ENCODE measurements around the gene MDFIC. TPM values are rescaled to one million over a fixed set of nuclear protein-coding genes. Genes with fewer than 3 reads are reported as not detected.

Gene MDFIC
- total and polyA plus RNA-seq, 3 experiments from 2014 or later, result 125 to 135 (median 131) TPM

DNA sequence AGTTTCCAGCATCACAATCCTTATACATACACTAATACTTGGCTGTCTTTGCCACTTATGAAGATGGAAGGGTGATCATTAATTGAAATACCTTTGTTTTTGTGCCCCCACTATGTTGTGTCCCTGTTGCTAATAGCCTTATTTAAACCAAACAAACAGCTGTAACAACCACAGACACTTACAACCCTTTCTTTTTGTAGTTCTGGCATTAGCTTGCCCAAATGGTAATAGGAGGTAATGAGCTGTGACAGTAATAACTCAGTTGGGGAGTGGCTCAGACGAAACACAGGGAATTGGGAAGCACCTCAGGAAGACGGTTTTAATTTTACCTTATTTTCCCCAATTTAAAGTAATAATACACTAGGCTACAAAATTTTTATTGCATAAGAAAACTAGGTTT lies 83.4 kb downstream of the MDFIC start:
- H3K27ac ChIP-seq (ENCODE audit: low read depth, low read length), result no peak overlapping the region

DNA sequence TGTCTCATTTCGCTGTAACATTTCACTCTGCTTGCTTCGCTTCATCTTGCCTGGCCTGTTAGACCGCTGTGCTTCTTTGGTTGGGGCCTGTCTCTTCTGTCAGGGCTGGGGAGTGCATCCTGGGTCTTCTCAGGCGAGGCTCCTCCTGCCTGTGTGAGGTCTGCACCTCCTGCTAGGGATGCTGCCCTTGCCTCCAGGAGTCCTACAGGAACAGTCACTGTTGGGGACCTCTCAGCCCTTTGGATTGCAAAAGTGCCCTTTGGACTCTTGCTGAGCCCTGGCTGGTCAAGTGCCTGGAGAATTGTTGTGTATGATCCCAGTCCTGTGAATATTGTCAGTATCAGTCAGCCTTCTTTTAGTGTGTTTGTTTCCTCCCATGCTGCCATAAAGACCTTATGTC lies 84.1 kb downstream of the MDFIC start:
- peak overlapping the region in 5 of 7 donors; percentile 1 to 46 (median 21) for H3K4me3 Mint-ChIP-seq
- no peaks in the 10 kb centered on the region for H3K27me3 Mint-ChIP-seq
- peak overlapping the region in 7 of 8 donors; percentile 54 to 91 (median 81) for H3K27ac Mint-ChIP-seq
- Histone ChIP-seq H3K4me3 (ENCODE audit: low read length) (peak overlapping the region; percentile 4), H3K9me3 (ENCODE audit: low read length) (no peaks in the 10 kb centered on the region), H3K4me1 (ENCODE audit: insufficient read depth, low read length) (peaks cover 79% of the 10 kb centered on the region), H3K27ac (ENCODE audit: low read depth, low read length) (no peak overlapping the region), H3K36me3 (ENCODE audit: insufficient read depth, low read length) (no peaks in the 10 kb centered on the region), H3K27me3 (ENCODE audit: insufficient read depth, low read length, poor library complexity, severe bottlenecking) (no peaks in the 10 kb centered on the region)
- H3K36me3 Mint-ChIP-seq, result peaks cover 10 to 38% (median 15%) of the 10 kb centered on the region in 3 donors
- no peak for DNase-seq
- ChIA-PET CTCF (no interaction called here), POLR2A (no interaction called here)
- H3K9me3 Mint-ChIP-seq, result no peaks in the 10 kb centered on the region
- peaks cover 87 to 97% (median 95%) of the 10 kb centered on the region in 3 donors for H3K4me1 Mint-ChIP-seq

More for the DNA sequence above, 83.4 kb downstream of the MDFIC start:
- no peaks in the 10 kb centered on the region for H3K9me3 ChIP-seq (ENCODE audit: low read length)
- Mint-ChIP-seq H3K27me3 (no peaks in the 10 kb centered on the region), H3K4me1 (peaks cover 86 to 97% (median 93%) of the 10 kb centered on the region in 3 donors), H3K4me3 (peak overlapping the region in 1 of 7 donors; percentile 33), H3K36me3 (peaks cover 10 to 42% (median 15%) of the 10 kb centered on the region in 3 donors), H3K9me3 (no peaks in the 10 kb centered on the region), H3K27ac (peak overlapping the region in 7 of 8 donors; percentile 25 to 83 (median 62))
- peaks cover 75% of the 10 kb centered on the region for H3K4me1 ChIP-seq (ENCODE audit: insufficient read depth, low read length)
- DNase-seq, result no peak
- H3K27me3 ChIP-seq (ENCODE audit: insufficient read depth, low read length, poor library complexity, severe bottlenecking), result no peaks in the 10 kb centered on the region
- no peaks in the 10 kb centered on the region for H3K36me3 ChIP-seq (ENCODE audit: insufficient read depth, low read length)
- POLR2A ChIA-PET, result no interaction called here
- CTCF ChIA-PET, result no interaction called here
- no peak overlapping the region for H3K4me3 ChIP-seq (ENCODE audit: low read length)

DNA sequence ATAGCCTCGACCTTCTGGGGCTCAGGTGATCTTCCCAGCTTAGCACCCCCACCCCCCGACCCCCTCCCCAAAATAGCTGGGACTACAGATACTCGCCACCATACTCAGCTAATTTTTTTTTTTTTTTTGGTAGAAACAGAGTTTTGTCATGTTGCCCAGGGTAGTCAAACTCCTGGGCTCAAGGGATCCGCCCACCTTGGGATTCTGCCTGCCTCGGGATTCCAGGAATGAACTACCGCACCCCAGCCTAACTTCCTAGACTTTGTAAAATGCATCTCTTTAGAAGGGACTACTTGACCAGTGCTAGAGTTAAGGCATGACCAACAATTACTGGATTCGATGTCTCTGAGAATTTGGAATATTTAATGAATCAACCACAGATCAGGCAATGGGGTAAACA lies 85.9 kb downstream of the MDFIC start:
- no peak overlapping the region for H3K4me3 ChIP-seq (ENCODE audit: low read length)
- no peaks in the 10 kb centered on the region for H3K9me3 Mint-ChIP-seq
- peaks cover 87 to 97% (median 96%) of the 10 kb centered on the region in 3 donors for H3K4me1 Mint-ChIP-seq
- ChIA-PET CTCF (no interaction called here), POLR2A (no interaction called here)
- H3K27ac Mint-ChIP-seq, result peak overlapping the region; percentile 64 to 98 (median 91)
- peak overlapping the region in 6 of 7 donors; percentile 30 to 82 (median 80) for H3K4me3 Mint-ChIP-seq
- DNase-seq, result no peak
- H3K27me3 ChIP-seq (ENCODE audit: insufficient read depth, low read length, poor library complexity, severe bottlenecking), result no peaks in the 10 kb centered on the region
- H3K9me3 ChIP-seq (ENCODE audit: low read length), result no peaks in the 10 kb centered on the region
- no peaks in the 10 kb centered on the region for H3K36me3 ChIP-seq (ENCODE audit: insufficient read depth, low read length)
- H3K27me3 Mint-ChIP-seq, result no peaks in the 10 kb centered on the region
- H3K4me1 ChIP-seq (ENCODE audit: insufficient read depth, low read length), result peaks cover 83% of the 10 kb centered on the region
- no peak overlapping the region for H3K27ac ChIP-seq (ENCODE audit: low read depth, low read length)
- H3K36me3 Mint-ChIP-seq, result peaks cover 16 to 34% (median 23%) of the 10 kb centered on the region in 3 donors

DNA sequence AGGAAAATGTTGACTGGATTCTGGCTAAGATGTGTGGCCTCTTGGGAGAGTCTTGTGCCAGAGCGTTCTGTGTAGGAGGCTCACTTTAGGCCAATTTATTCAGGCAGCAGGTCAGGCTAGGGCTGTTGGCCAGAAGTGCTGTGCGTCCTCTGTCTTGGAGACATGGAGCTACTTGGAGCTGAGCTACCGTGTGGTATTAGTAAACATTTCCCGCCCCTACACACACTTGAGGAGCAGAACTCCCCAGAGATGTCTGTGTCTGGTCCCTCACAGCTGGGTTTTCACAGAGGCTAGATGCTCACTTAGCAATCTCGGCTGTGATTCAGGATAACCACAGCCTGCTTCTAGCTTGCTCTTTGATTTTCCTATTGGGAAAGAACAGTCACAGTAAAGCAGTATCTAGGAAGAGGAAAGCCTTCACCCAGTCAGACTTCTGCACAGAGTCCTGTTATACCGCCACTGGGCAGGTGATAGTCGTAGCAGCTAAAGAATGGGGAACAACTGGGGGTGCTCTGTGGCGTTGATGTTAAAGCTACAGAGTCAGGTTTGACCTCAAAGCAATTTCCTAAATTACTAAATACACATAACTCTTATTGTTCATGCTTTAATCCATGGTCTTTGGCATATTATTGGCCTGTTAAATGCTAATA lies 86.7 kb downstream of the MDFIC start:
- Mint-ChIP-seq H3K36me3 (peaks cover 18 to 32% (median 20%) of the 10 kb centered on the region in 3 donors), H3K9me3 (no peaks in the 10 kb centered on the region), H3K27me3 (no peaks in the 10 kb centered on the region), H3K4me1 (peaks cover 86 to 97% (median 96%) of the 10 kb centered on the region in 3 donors), H3K27ac (peak overlapping the region; percentile 64 to 98 (median 91)), H3K4me3 (peak overlapping the region; percentile 72 to 82 (median 79))
- no peaks in the 10 kb centered on the region for H3K27me3 ChIP-seq (ENCODE audit: insufficient read depth, low read length, poor library complexity, severe bottlenecking)
- peaks cover 85% of the 10 kb centered on the region for H3K4me1 ChIP-seq (ENCODE audit: insufficient read depth, low read length)
- no peaks in the 10 kb centered on the region for H3K36me3 ChIP-seq (ENCODE audit: insufficient read depth, low read length)
- no peaks in the 10 kb centered on the region for H3K9me3 ChIP-seq (ENCODE audit: low read length)
- ChIA-PET POLR2A (interaction anchor here (1.1 kb wide), 1 partner anchor 88 kb away, joined by 3 read pairs; no protein-coding TSS in a partner anchor), CTCF (interaction anchor here (1.0 kb wide), 1 partner anchor 13 kb away, joined by 3 read pairs; no protein-coding TSS in a partner anchor)
- peak in 2 of 5 donors; percentile 4 to 9 for DNase-seq
- H3K27ac ChIP-seq (ENCODE audit: low read depth, low read length), result peak overlapping the region; percentile 4
- H3K4me3 ChIP-seq (ENCODE audit: low read length), result peak overlapping the region; percentile 49

DNA sequence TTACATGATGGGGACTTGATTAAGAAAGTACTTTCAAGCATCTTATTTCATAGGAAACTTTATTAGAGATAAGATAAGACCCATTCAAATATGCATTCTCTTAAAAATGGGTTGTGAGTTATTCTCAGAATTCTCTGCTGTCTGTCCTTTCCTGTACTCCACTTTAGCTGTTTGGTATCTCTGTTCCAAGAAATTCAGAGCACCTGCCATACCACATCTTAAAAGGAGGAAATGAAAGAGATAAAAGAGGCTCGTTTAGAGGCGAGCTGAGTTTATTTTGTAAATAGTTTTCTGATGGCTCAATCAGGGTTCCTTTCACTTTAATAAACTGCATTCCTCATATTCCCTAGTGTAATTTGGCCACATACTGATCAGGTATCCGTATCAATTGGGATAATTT lies 87.2 kb downstream of the MDFIC start:
- no peak overlapping the region for H3K27ac ChIP-seq (ENCODE audit: low read depth, low read length)
- CTCF ChIA-PET, result interaction anchor here (1.0 kb wide), 1 partner anchor 14 kb away, joined by 3 read pairs; no protein-coding TSS in a partner anchor
- POLR2A ChIA-PET, result interaction anchor here (0.6 to 1.1 kb wide), 2 partner anchors 88 to 1671 kb away, joined by 3 to 12 read pairs; no protein-coding TSS in a partner anchor
- Mint-ChIP-seq H3K36me3 (peaks cover 17 to 34% (median 25%) of the 10 kb centered on the region in 3 donors), H3K4me1 (peaks cover 87 to 98% (median 97%) of the 10 kb centered on the region in 3 donors), H3K9me3 (no peaks in the 10 kb centered on the region), H3K27me3 (no peaks in the 10 kb centered on the region), H3K27ac (peak overlapping the region; percentile 1 to 98 (median 87)), H3K4me3 (peak overlapping the region; percentile 72 to 82 (median 79))
- H3K4me1 ChIP-seq (ENCODE audit: insufficient read depth, low read length), result peaks cover 89% of the 10 kb centered on the region
- H3K9me3 ChIP-seq (ENCODE audit: low read length), result no peaks in the 10 kb centered on the region
- DNase-seq, result peak in 1 of 5 donors; percentile 14
- peak overlapping the region; percentile 49 for H3K4me3 ChIP-seq (ENCODE audit: low read length)
- H3K27me3 ChIP-seq (ENCODE audit: insufficient read depth, low read length, poor library complexity, severe bottlenecking), result no peaks in the 10 kb centered on the region
- H3K36me3 ChIP-seq (ENCODE audit: insufficient read depth, low read length), result no peaks in the 10 kb centered on the region

DNA sequence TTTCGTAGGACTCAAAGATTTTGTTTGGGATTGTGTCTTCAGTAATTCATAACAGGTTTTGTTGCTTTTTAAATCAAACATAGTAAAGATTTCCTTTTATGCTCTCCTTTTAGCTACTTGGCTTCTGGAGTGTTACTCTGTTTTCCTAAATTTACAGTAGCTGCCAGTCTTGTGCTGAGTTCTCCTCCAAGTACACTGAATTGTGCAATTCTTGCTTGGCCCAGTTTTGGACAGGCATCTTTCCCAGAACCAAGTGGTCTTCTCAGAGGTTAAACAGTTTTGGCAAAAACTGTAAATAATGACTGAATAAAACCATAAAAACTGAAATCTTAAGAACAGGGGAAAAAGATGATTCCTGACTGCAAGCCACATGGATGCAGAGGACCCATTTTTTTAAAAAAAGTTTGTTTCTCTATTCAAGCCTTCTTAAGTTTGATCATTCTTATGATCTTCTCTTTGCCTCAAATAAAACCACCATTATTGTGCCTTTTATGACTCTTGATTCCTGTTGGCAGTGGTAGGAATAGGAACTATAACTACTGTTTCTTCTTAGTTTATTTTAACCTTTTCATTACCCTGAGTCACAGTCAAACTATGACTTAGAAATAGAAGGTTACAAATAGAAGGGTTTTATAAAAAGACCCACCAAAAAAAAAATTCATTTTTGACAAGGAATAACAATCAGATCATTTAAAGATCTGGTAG lies 88.0 kb downstream of the MDFIC start:
- POLR2A ChIA-PET, result interaction anchor here (0.6 kb wide), 1 partner anchor 1670 kb away, joined by 12 read pairs; no protein-coding TSS in a partner anchor
- peaks cover 11 to 31% (median 29%) of the 10 kb centered on the region in 3 donors for H3K36me3 Mint-ChIP-seq

DNA sequence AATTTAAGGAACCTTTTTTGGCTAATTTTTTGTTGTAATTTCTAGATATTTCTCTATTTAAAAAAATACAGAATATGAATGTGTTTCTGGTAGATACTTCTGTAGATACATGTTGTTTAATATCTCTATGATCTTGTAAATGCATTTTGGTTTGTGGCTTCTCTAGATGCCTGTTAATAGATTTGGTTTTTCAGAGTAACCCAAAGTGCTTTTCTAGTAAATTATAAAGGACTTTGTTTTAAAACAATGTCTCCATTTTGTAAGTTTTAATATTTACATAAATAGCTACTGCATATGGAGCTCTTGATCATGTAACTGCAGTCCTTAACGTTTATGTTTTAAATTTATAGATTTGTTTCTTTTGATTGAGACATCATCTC lies 88.5 kb downstream of the MDFIC start:
- H3K9me3 ChIP-seq (ENCODE audit: low read length), result no peaks in the 10 kb centered on the region
- no peak for DNase-seq
- no peaks in the 10 kb centered on the region for H3K27me3 ChIP-seq (ENCODE audit: insufficient read depth, low read length, poor library complexity, severe bottlenecking)
- H3K4me3 ChIP-seq (ENCODE audit: low read length), result no peak overlapping the region
- Mint-ChIP-seq H3K27me3 (no peaks in the 10 kb centered on the region), H3K36me3 (peaks cover 11 to 32% (median 32%) of the 10 kb centered on the region in 3 donors), H3K4me1 (peaks cover 85 to 98% (median 97%) of the 10 kb centered on the region in 3 donors), H3K4me3 (peak overlapping the region in 4 of 7 donors; percentile 26 to 60 (median 28)), H3K9me3 (no peaks in the 10 kb centered on the region), H3K27ac (peak overlapping the region in 3 of 8 donors; percentile 78 to 87 (median 86))
- H3K4me1 ChIP-seq (ENCODE audit: insufficient read depth, low read length), result peaks cover 82% of the 10 kb centered on the region
- no peaks in the 10 kb centered on the region for H3K36me3 ChIP-seq (ENCODE audit: insufficient read depth, low read length)
- ChIA-PET CTCF (no interaction called here), POLR2A (no interaction called here)
- no peak overlapping the region for H3K27ac ChIP-seq (ENCODE audit: low read depth, low read length)

More for the DNA sequence above, 88.0 kb downstream of the MDFIC start:
- peak overlapping the region; percentile 1 for H3K4me3 ChIP-seq (ENCODE audit: low read length)
- no peaks in the 10 kb centered on the region for H3K36me3 ChIP-seq (ENCODE audit: insufficient read depth, low read length)
- H3K9me3 ChIP-seq (ENCODE audit: low read length), result no peaks in the 10 kb centered on the region
- no peak overlapping the region for H3K27ac ChIP-seq (ENCODE audit: low read depth, low read length)
- no peak for DNase-seq
- CTCF ChIA-PET, result no interaction called here
- H3K4me1 ChIP-seq (ENCODE audit: insufficient read depth, low read length), result peaks cover 87% of the 10 kb centered on the region
- Mint-ChIP-seq H3K27ac (peak overlapping the region; percentile 43 to 98 (median 87)), H3K27me3 (no peaks in the 10 kb centered on the region), H3K4me3 (peak overlapping the region; percentile 72 to 82 (median 79)), H3K9me3 (no peaks in the 10 kb centered on the region), H3K4me1 (peaks cover 87 to 98% (median 97%) of the 10 kb centered on the region in 3 donors)
- H3K27me3 ChIP-seq (ENCODE audit: insufficient read depth, low read length, poor library complexity, severe bottlenecking), result no peaks in the 10 kb centered on the region

Data from CD8-positive, alpha-beta memory T cell (primary cell).